ENCODE results near the gene WASF2.
"Not testable (repeated sequence)": the region's sequence is repeated elsewhere in the genome, so short reads cannot be mapped to it uniquely, and the experiment has no call there.

The WASF2 gene

GRCh38 chr1:27393641-27394281 is 96.2 kb downstream of the WASF2 start:
- no peak for DNase-seq

- no peak for DNase-seq
Measured at GRCh38 chr1:27392778-27393635, 97.0 kb downstream of the WASF2 start.

GRCh38 chr1:27392096-27392777 is 97.7 kb downstream of the WASF2 start, which contains the start of gene GPR3:
GPR3 (plus strand) TSS chr1:27392622; CDS start chr1:27393799, 1,177 bp downstream.
- peak; percentile 49 for DNase-seq

GRCh38 chr1:27391511-27392095 is 98.4 kb downstream of the WASF2 start:
- DNase-seq, result no peak

- no peak for DNase-seq
Measured at GRCh38 chr1:27388337-27389005, 101.5 kb downstream of the WASF2 start.

GRCh38 chr1:27384797-27385196 is 105.2 kb downstream of the WASF2 start:
- not testable (repeated sequence) for DNase-seq

GRCh38 chr1:27383661-27384060 is 106.3 kb downstream of the WASF2 start:
- DNase-seq, result no peak

- DNase-seq, result no peak
Measured at GRCh38 chr1:27383039-27383605, 106.8 kb downstream of the WASF2 start, which contains the start of gene CD164L2. CD164L2 (minus strand) TSS chr1:27383333; CDS start chr1:27383239, 94 bp downstream.

GRCh38 chr1:27381969-27382762 is 107.8 kb downstream of the WASF2 start:
- no peak for DNase-seq

GRCh38 chr1:27380766-27381733 is 108.9 kb downstream of the WASF2 start:
- no peak for DNase-seq

- no peak for DNase-seq
Measured at GRCh38 chr1:27380224-27380623, 109.7 kb downstream of the WASF2 start.

GRCh38 chr1:27379564-27380122 is 110.3 kb downstream of the WASF2 start:
- no peak for DNase-seq

GRCh38 chr1:27377760-27378495 is 112.0 kb downstream of the WASF2 start:
- no peak for DNase-seq

GRCh38 chr1:27374362-27375086 is 115.4 kb downstream of the WASF2 start, which contains the start of gene FCN3:
FCN3 (minus strand) TSS chr1:27374824; CDS start chr1:27374818, 6 bp downstream.
- DNase-seq, result no peak

- no peak for DNase-seq
Measured at GRCh38 chr1:27372808-27373690, 116.9 kb downstream of the WASF2 start.

GRCh38 chr1:27372022-27372807 is 117.8 kb downstream of the WASF2 start:
- DNase-seq, result no peak
